Gastroesophageal sphincter (tissue), 4 donors: ENCODE results near the gene PCSK1N. TPM values are rescaled to one million over a fixed set of nuclear protein-coding genes. Genes with fewer than 3 reads are reported as not detected.

Experiments used
- ATAC-seq: fragments of 150-250 bp; one replicate; pipeline ENCODE4 v1.9.1; 2016; ENCODE audit warnings: mild to moderate bottlenecking, moderate library complexity
- H3K27ac ChIP-seq, 4 donors: fragments of 200-600 bp; sonication (generic) in 3 of 4; 1 replicate in 3 of 4; 2 replicates in 1 of 4; pipeline ENCODE4 v1.5.1; 2016 to 2019
- H3K27me3 ChIP-seq: fragments of 200-600 bp; sonication (generic); one replicate; pipeline ENCODE4 v1.5.1; 2019
- H3K36me3 ChIP-seq, 2 donors: fragments of 200-600 bp; sonication (generic); one replicate each; pipeline ENCODE4 v1.5.1; 2019; ENCODE audit warnings: control low read depth in 1 of 2
- H3K4me1 ChIP-seq, 3 donors: fragments of 200-600 bp; sonication (generic); 1 replicate in 2 of 3; 2 replicates in 1 of 3; pipeline ENCODE4 v1.5.1; 2016 to 2019; ENCODE audit warnings: control low read depth in 2 of 3
- H3K4me3 ChIP-seq, 2 donors: fragments of 200-600 bp; sonication (generic); one replicate each; pipeline ENCODE4 v1.5.1; 2019; ENCODE audit warnings: mild to moderate bottlenecking in 1 of 2, moderate library complexity in 1 of 2
- H3K9me3 ChIP-seq, 3 donors: fragments of 200-600 bp; sonication (generic); one replicate each; pipeline ENCODE4 v1.5.1; 2017 to 2019; ENCODE audit warnings: control low read depth in 2 of 3
- EP300 ChIP-seq: sonication (generic); formaldehyde crosslinking; IDR thresholded peaks from one replicate; pipeline ENCODE4 v1.6.1; 2017; ENCODE audit warnings: antibody characterized with exemption, mild to moderate bottlenecking
- POLR2A ChIP-seq, 2 donors: fragments of 450-650 bp; IDR thresholded peaks; one replicate each; pipeline ENCODE4 v1.6.1; 2017; ENCODE audit warnings: antibody characterized with exemption in 2 of 2, mild to moderate bottlenecking in 2 of 2, moderate library complexity in 1 of 2
- POLR2AphosphoS5 ChIP-seq: sonication (generic); formaldehyde crosslinking; IDR thresholded peaks from one replicate; pipeline ENCODE4 v1.6.1; 2017; ENCODE audit warnings: antibody characterized with exemption
- WGBS, 2 donors: methylation state at CpG; one replicate each; pipeline ENCODE4 v1.1.5; 2018; ENCODE audit warnings: low coverage in 1 of 2; 5-methylcytosine and 5-hydroxymethylcytosine counted together
- total RNA-seq, 4 donors: library from RNA; depleted of rRNA; stranded (reverse); fragments of >200 nt; gene quantifications; one replicate each; pipeline ENCODE4 v1.1.0, GENCODE V29; 2016
- TF ChIP-seq, protein P1 (sequence below), 4 experiments: fragments of 200-600 bp in 2 of 4; fragments of 450-650 bp in 2 of 4; sonication (generic) in 1 of 4; IDR thresholded peaks; one replicate each; pipeline ENCODE4 v1.5.1; 2017 to 2019; ENCODE audit warnings: antibody characterized with exemption in 4 of 4, mild to moderate bottlenecking in 2 of 4, moderate library complexity in 2 of 4

PCSK1N gene
- total RNA-seq, 4 donors from 2014 or later = 2.3 to 10.6 (median 5.5) TPM

DNA sequence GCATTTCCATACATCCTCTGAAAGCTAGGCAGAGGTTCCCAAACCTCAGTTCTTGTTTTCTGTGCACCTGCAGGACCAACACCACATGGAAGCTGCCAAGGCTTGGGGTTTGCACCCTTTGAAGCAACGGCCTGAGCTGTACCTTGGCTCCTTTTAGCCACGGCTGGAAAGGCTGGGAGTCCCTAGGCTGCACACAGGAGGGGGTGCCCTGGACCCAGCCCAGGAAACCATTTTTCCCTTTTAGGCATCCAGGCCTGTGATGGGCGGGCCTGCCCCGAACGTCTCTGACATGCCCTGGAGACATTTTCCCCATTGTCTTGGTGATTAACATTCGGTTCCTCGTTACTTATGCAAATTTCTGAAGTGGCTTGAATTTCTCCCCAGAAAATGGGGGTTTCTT is 17.4 kb upstream of the PCSK1N start:
- 88% methylated on average over 5 of the region's 7 CpGs; no CpG with 5 or more reads in 1 of the 2 donors for WGBS, 2 donors
- TF ChIP-seq POLR2AphosphoS5 (no peak), EP300 (no peak), POLR2A (IDR thresholded peaks at IDR 0.05) (no peak)
- TF ChIP-seq, protein P1, sequence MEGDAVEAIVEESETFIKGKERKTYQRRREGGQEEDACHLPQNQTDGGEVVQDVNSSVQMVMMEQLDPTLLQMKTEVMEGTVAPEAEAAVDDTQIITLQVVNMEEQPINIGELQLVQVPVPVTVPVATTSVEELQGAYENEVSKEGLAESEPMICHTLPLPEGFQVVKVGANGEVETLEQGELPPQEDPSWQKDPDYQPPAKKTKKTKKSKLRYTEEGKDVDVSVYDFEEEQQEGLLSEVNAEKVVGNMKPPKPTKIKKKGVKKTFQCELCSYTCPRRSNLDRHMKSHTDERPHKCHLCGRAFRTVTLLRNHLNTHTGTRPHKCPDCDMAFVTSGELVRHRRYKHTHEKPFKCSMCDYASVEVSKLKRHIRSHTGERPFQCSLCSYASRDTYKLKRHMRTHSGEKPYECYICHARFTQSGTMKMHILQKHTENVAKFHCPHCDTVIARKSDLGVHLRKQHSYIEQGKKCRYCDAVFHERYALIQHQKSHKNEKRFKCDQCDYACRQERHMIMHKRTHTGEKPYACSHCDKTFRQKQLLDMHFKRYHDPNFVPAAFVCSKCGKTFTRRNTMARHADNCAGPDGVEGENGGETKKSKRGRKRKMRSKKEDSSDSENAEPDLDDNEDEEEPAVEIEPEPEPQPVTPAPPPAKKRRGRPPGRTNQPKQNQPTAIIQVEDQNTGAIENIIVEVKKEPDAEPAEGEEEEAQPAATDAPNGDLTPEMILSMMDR (IDR thresholded peaks at IDR 0.05) = no peak
- H3K9me3 ChIP-seq = no peaks in the 10 kb centered on the region
- no peak overlapping the region for H3K27ac ChIP-seq
- no peak overlapping the region for H3K4me3 ChIP-seq
- H3K36me3 ChIP-seq = no peaks in the 10 kb centered on the region
- H3K4me1 ChIP-seq = no peaks in the 10 kb centered on the region
- H3K27me3 ChIP-seq = no peaks in the 10 kb centered on the region
- ATAC-seq = no peak

DNA sequence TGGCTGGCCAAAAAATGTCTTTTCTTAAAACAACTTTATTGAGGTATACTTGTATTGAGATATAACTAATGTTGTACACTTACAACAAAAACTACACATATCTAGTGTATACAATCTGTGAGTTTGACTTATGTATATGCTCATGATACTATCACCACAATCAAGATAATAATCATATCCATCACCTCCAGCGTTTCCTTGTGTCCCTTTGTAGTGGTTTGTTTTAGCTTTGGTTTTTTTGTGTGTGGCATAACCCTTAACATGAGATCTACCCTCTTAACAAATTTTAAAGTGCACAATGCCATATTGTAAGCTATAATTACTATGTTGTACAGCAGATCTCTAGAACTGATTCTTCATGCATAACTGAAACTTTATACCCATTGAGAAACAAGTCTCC is 13.4 kb upstream of the PCSK1N start:
- Histone ChIP-seq H3K4me1 (no peaks in the 10 kb centered on the region), H3K36me3 (no peaks in the 10 kb centered on the region), H3K27me3 (no peaks in the 10 kb centered on the region), H3K4me3 (no peak overlapping the region), H3K27ac (no peak overlapping the region), H3K9me3 (no peaks in the 10 kb centered on the region)
- WGBS, 2 donors = 50 to 58% methylated on average over 1 of the region's 1 CpG
- ATAC-seq = no peak
- TF ChIP-seq POLR2AphosphoS5 = no peak
- no peak for TF ChIP-seq POLR2A (IDR thresholded peaks at IDR 0.05)
- TF ChIP-seq, protein P1 (IDR thresholded peaks at IDR 0.05) = no peak
- TF ChIP-seq EP300 = no peak

DNA sequence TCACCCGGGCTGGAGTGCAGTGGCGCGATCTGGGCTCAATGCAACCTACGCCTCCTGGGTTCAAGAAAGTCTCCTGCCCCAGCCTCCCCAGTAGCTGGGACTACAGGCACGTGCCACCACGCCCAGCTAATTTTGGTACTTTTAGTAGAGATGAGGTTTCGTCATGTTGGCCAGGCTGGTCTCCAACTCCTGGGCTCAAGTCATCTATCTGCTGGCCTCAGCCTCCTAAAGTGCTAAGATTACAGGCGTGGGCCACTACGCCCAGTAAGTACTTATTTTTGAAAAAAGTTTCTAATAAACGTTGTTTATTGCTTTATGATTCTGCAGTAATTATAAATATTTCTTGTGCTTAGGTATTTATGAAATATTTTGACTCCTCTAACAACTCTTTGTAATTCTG is 4.3 kb upstream of the PCSK1N start:
- Histone ChIP-seq H3K36me3 (no peaks in the 10 kb centered on the region), H3K27ac (no peak overlapping the region), H3K27me3 (peaks cover 12% of the 10 kb centered on the region), H3K9me3 (no peaks in the 10 kb centered on the region), H3K4me3 (no peak overlapping the region), H3K4me1 (peaks cover 0 to 8% (median 4%) of the 10 kb centered on the region in 3 donors)
- no peak for ATAC-seq
- TF ChIP-seq EP300 = no peak
- TF ChIP-seq POLR2A (IDR thresholded peaks at IDR 0.05) = no peak
- TF ChIP-seq POLR2AphosphoS5 = no peak
- WGBS, 2 donors = 41 to 68% methylated on average over 2 to 5 of the region's 10 CpGs

DNA sequence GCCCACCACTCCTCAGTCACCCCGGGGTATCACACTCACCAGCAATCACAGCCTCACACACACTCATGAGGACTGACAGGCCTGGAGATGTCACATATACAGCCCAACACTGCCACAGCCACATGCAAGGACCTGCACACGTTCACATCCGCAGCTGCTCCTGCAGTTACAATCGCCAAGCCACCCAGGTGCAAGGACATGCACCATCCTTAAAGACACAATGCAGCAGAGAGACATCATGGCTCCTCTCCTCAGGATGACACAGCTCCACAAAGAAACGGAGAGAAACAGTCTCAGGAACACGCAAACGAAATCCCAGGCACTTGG is 1.1 kb downstream of the PCSK1N start:
- H3K4me1 ChIP-seq = peaks cover 0 to 14% (median 4%) of the 10 kb centered on the region in 3 donors
- no peaks in the 10 kb centered on the region for H3K9me3 ChIP-seq
- no peak overlapping the region for H3K27ac ChIP-seq
- no peak for TF ChIP-seq POLR2A (IDR thresholded peaks at IDR 0.05)
- TF ChIP-seq POLR2AphosphoS5 = no peak
- TF ChIP-seq, protein P1 (IDR thresholded peaks at IDR 0.05) = no peak
- TF ChIP-seq EP300 = no peak
- ATAC-seq = no peak
- 0 to 27% methylated on average over 1 to 3 of the region's 7 CpGs for WGBS, 2 donors
- peaks cover 47% of the 10 kb centered on the region for H3K27me3 ChIP-seq
- H3K36me3 ChIP-seq = no peaks in the 10 kb centered on the region
- H3K4me3 ChIP-seq = no peak overlapping the region

DNA sequence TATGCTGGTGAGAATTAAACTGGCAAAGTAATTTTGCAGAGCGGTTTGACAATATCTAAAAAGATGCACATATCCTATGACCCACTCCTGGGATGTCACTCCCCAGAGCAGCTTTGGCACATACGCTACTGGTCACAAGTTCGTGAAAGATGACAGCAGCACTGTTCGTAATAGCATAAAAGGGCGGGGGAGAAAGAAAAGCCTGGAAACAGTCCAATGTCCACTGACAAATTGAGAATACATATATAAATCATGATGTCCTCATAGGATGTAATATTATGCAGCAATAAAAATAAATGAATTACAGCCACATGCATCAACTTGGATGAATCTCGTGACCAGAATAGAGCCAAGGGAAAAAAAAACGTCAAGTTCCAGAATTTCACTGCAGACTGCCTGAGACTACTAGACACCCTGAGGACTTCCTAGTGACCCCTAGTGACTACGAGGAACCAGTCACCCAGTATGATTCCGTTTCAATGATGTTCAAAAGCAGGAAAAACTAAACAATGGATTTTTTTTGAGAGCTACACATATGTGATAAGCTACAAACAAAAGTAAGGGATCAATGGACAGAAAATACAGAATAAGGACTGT is 1.8 kb downstream of the PCSK1N start:
- Histone ChIP-seq H3K27ac (no peak overlapping the region), H3K4me1 (peaks cover 0 to 14% (median 4%) of the 10 kb centered on the region in 3 donors), H3K9me3 (no peaks in the 10 kb centered on the region), H3K27me3 (peaks cover 47% of the 10 kb centered on the region), H3K4me3 (no peak overlapping the region), H3K36me3 (no peaks in the 10 kb centered on the region)
- ATAC-seq = no peak
- TF ChIP-seq EP300 (no peak), POLR2AphosphoS5 (no peak), POLR2A (IDR thresholded peaks at IDR 0.05) (no peak)
- TF ChIP-seq, protein P1 (IDR thresholded peaks at IDR 0.05) = no peak
- WGBS, 2 donors = 33 to 50% methylated on average over 8 to 9 of the region's 9 CpGs
